Peyer's patch (tissue), 4 donors: ENCODE results near the gene SGSM2.

Experiments used
- CTCF ChIP-seq, 6 experiments: fragments of 450-650 bp in 4 of 6; fragments of 200-600 bp in 2 of 6; sonication (generic) in 1 of 6; IDR thresholded peaks; one replicate each; pipeline ENCODE4 v1.5.1; 2017 to 2019; ENCODE audit warnings: antibody characterized with exemption in 6 of 6, mild to moderate bottlenecking in 3 of 6, moderate library complexity in 1 of 6
- POLR2A ChIP-seq, 2 donors: fragments of 450-650 bp; IDR thresholded peaks; one replicate each; pipeline ENCODE4 v1.5.1; 2017; ENCODE audit warnings: antibody characterized with exemption in 2 of 2, mild to moderate bottlenecking in 2 of 2, moderate library complexity in 2 of 2

DNA sequence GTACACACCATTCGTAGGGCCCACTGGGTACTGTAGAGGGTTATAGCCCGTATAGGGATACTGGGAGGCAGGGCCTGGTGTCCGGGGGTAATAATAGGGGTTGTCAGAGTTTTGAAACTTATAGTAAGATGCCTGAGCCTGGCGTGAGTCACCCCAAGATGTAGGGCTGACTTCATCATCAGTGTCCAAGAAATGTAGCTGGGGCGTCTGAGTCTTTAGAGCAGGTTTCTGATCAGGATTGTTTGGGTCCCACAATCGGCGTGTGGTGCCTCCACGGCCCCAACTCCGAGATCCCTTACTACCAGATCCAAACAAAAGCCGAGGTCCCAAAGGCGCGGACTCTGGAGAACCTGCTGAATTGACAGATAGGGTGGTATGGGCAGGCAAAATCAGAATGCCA lies 38.2 kb upstream of the SGSM2 start:
- TF ChIP-seq POLR2A (IDR thresholded peaks at IDR 0.05) (no peak), CTCF (IDR thresholded peaks at IDR 0.05) (no peak)
